IMR-90 (cell line): ENCODE results near the gene KRTAP9-4. TPM values are rescaled to one million over a fixed set of nuclear protein-coding genes. Genes with fewer than 3 reads are reported as not detected.
A peak's percentile ranks its signal among the peaks of the same experiment; 100 is the strongest.

Experiments
- ATAC-seq: fragments of 200-7000 bp; cut with Tn5 transposase; 2 replicates; pipeline ENCODE4 v1.9.1; 2020; ENCODE audit warnings: low read depth, mild to moderate bottlenecking, moderate library complexity
- BruUV-seq: library from RNA; stranded (reverse); fragments of 400-500 nt; replicated peaks from 2 replicates; lab custom pipeline; 2021; lab: Mats Ljungman, UMichigan
- CTCF ChIA-PET: fragments of 300-600 bp; formaldehyde crosslinking; extraction: SDS; loops from one replicate; lab custom pipeline; 2021; ENCODE audit warnings: antibody characterized with exemption; lab: Yijun Ruan, JAX
- POLR2A ChIA-PET: fragments of 300-600 bp; sonication (Branson Sonifier 250); formaldehyde crosslinking; loops from one replicate; lab custom pipeline; 2022; ENCODE audit warnings: antibody characterized with exemption; ENCODE audit not compliant: unreplicated experiment; lab: Charles Lee
- DNase-seq: peaks from one replicate; pipeline ENCODE4 v3.0.0; 2013
- H2AFZ ChIP-seq: replicated peaks from 2 replicates; pipeline ENCODE3; 2013; ENCODE audit warnings: low read length, mild to moderate bottlenecking; ENCODE audit not compliant: poor library complexity
- H2AK5ac ChIP-seq: 2 replicates; pipeline ENCODE4 v1.6.1; 2013; ENCODE audit warnings: low read depth, low read length, inconsistent platforms
- H2AK9ac ChIP-seq: replicated peaks from 2 replicates; pipeline ENCODE3; 2013; ENCODE audit warnings: mild to moderate bottlenecking, low read depth, low read length, moderate library complexity; ENCODE audit not compliant: poor library complexity
- H2BK120ac ChIP-seq: 2 replicates; pipeline ENCODE4 v1.6.1; 2013; ENCODE audit warnings: low read depth, low read length, inconsistent platforms
- H2BK15ac ChIP-seq: 3 replicates; pipeline ENCODE4 v1.6.1; 2013; ENCODE audit warnings: low read depth, low read length, inconsistent platforms
- H2BK20ac ChIP-seq: 2 replicates; pipeline ENCODE4 v1.6.1; 2013; ENCODE audit warnings: low read depth, mild to moderate bottlenecking, inconsistent platforms, low read length, moderate library complexity
- H2BK5ac ChIP-seq: 2 replicates; pipeline ENCODE4 v1.6.1; 2013; ENCODE audit warnings: mild to moderate bottlenecking, low read depth, low read length, inconsistent platforms; ENCODE audit not compliant: poor library complexity, severe bottlenecking
- H3K14ac ChIP-seq: replicated peaks from 2 replicates; pipeline ENCODE4 v1.6.1; 2013; ENCODE audit warnings: low read depth, low read length, inconsistent platforms
- H3K18ac ChIP-seq: 2 replicates; pipeline ENCODE4 v1.6.1; 2013; ENCODE audit warnings: low read depth, low read length, control low read depth
- H3K23ac ChIP-seq: 2 replicates; pipeline ENCODE4 v1.6.1; 2013; ENCODE audit warnings: low read depth, low read length, inconsistent platforms
- H3K27ac ChIP-seq: 2 replicates; pipeline ENCODE4 v1.5.1; 2013; ENCODE audit warnings: mild to moderate bottlenecking, control low read depth, low read length; ENCODE audit not compliant: insufficient read depth
- H3K27me3 ChIP-seq: 2 replicates; pipeline ENCODE4 v1.6.1; 2013; ENCODE audit warnings: low read length; ENCODE audit not compliant: control insufficient read depth, insufficient read depth
- H3K36me3 ChIP-seq: 2 replicates; pipeline ENCODE4 v1.6.1; 2013; ENCODE audit warnings: low read length, mixed read lengths; ENCODE audit not compliant: control insufficient read depth, insufficient read depth
- H3K4ac ChIP-seq: 2 replicates; pipeline ENCODE4 v1.6.1; 2013; ENCODE audit warnings: low read depth, low read length, inconsistent platforms
- H3K4me1 ChIP-seq: 2 replicates; pipeline ENCODE4 v1.6.1; 2013; ENCODE audit warnings: low read length, mixed read lengths; ENCODE audit not compliant: control insufficient read depth, insufficient read depth
- H3K4me2 ChIP-seq: 2 replicates; pipeline ENCODE4 v1.6.1; 2013; ENCODE audit warnings: low read depth, mild to moderate bottlenecking, control low read depth, low read length, moderate library complexity
- H3K4me3 ChIP-seq: 2 replicates; pipeline ENCODE4 v1.5.1; 2013; ENCODE audit warnings: low read depth, mild to moderate bottlenecking, control low read depth, low read length, moderate library complexity; ENCODE audit not compliant: insufficient read depth
- H3K56ac ChIP-seq: 2 replicates; pipeline ENCODE4 v1.6.1; 2013; ENCODE audit warnings: low read length, inconsistent platforms; ENCODE audit not compliant: insufficient read depth; ENCODE audit errors: extremely low read depth
- H3K79me1 ChIP-seq, 2 experiments: 2 replicates each; pipeline ENCODE4 v1.6.1; 2013; ENCODE audit warnings: low read length in 2 of 2, inconsistent platforms in 1 of 2, low read depth in 1 of 2
- H3K9ac ChIP-seq: 2 replicates; pipeline ENCODE4 v1.6.1; 2013; ENCODE audit warnings: low read depth, low read length, control low read depth
- H3K9me1 ChIP-seq: 2 replicates; pipeline ENCODE4 v1.6.1; 2013; ENCODE audit warnings: low read length, inconsistent platforms; ENCODE audit not compliant: insufficient read depth
- H3K9me3 ChIP-seq: 2 replicates; pipeline ENCODE4 v1.6.1; 2013; ENCODE audit warnings: low read length; ENCODE audit not compliant: control insufficient read depth, insufficient read depth
- H4K20me1 ChIP-seq: 2 replicates; pipeline ENCODE4 v1.6.1; 2013; ENCODE audit warnings: low read length, inconsistent platforms; ENCODE audit not compliant: insufficient read depth
- H4K5ac ChIP-seq: 2 replicates; pipeline ENCODE4 v1.6.1; 2013; ENCODE audit warnings: mild to moderate bottlenecking, low read depth, low read length, control low read depth
- H4K8ac ChIP-seq, 2 experiments: 2 replicates each; pipeline ENCODE4 v1.6.1; 2013; ENCODE audit warnings: low read depth in 2 of 2, low read length in 2 of 2, control low read depth in 1 of 2, inconsistent platforms in 1 of 2
- H4K91ac ChIP-seq: 2 replicates; pipeline ENCODE4 v1.6.1; 2013; ENCODE audit warnings: low read depth, low read length, inconsistent platforms; ENCODE audit not compliant: insufficient read depth
- BHLHE40 ChIP-seq: fragments of 150-350 bp; IDR thresholded peaks from 2 replicates; pipeline ENCODE4 v1.6.1; 2016; ENCODE audit warnings: mild to moderate bottlenecking, low read depth, low read length
- CHD1 ChIP-seq: IDR thresholded peaks from 2 replicates; pipeline ENCODE4 v1.6.1; 2012; ENCODE audit warnings: low read depth, low read length, improper control_type of control experiment
- NFE2L2 ChIP-seq: fragments of 150-350 bp; IDR thresholded peaks from 2 replicates; pipeline ENCODE4 v1.6.1; 2016; ENCODE audit warnings: low read depth, mild to moderate bottlenecking, low read length
- USF2 ChIP-seq: fragments of 150-350 bp; IDR thresholded peaks from 2 replicates; pipeline ENCODE4 v1.6.1; 2017; ENCODE audit warnings: mild to moderate bottlenecking, antibody characterized with exemption, low read length, low read depth
- WGBS, 2 experiments: methylation state at CpG; one replicate each; pipeline versions ENCODE4 v1.1.5 to v1.1.7; 2013; ENCODE audit warnings: missing lambda C conversion rate in 2 of 2; ENCODE audit not compliant: insufficient read length in 1 of 2; ENCODE audit errors: extremely low coverage in 2 of 2; 5-methylcytosine and 5-hydroxymethylcytosine counted together
- dilution Hi-C: fragments of 300-500 bp; cut with HindIII; formaldehyde crosslinking; loops from one replicate; pipeline ENCODE4 v1.14.3; 2018; ENCODE audit warnings: low sequenced_read_pairs; ENCODE audit not compliant: unreplicated experiment
- in situ Hi-C: fragments of 300-500 bp; cut with MboI; formaldehyde crosslinking; loops from 3 replicates; pipeline ENCODE4 v1.14.3; 2019; ENCODE audit warnings: low sequenced_read_pairs, inconsistent platforms, mixed read lengths
- intact Hi-C: fragments of 100-400 bp; cut with micrococcal nuclease; formaldehyde crosslinking; loops from 2 replicates; pipeline ENCODE4 v1.10.0; 2022
- polyA plus RNA-seq, 3 experiments: library from polyadenylated mRNA; depleted of rRNA; stranded (reverse); fragments of >200 nt; gene quantifications; 2 replicates each; pipeline ENCODE4 v1.2.3, GENCODE V29; 2012; ENCODE audit warnings: low replicate concordance in 1 of 3
- total RNA-seq: library from RNA; depleted of rRNA; stranded (reverse); fragments of >200 nt; gene quantifications from 2 replicates; pipeline ENCODE4 v1.2.3, GENCODE V29; 2012

The KRTAP9-4 gene
- total and polyA plus RNA-seq, 2 of the 4 experiments (the other 2 are of a cell fraction): not detected

DNA sequence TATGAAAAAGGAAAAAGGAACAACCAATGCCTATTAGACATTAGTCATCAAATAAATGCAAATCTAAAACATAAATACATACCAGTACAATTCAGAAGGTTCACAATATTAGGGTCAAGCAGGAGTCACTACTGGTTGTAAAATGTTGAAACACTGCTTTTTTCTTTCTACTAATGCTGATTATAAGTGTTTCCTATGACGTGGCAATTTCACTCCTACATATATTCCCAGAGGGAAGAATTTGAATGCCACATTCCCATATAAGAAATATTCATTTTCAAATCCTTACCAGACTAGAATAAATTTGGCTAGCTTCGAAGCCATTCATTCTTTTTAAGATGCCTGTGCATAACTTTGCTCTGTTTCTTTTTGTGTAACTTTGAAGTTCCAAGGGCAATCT is 25.7 kb upstream of the KRTAP9-4 start:
- H3K18ac ChIP-seq: no peak overlapping the region
- ATAC-seq (no peak), DNase-seq (peak; percentile 35)
- POLR2A ChIA-PET: no interaction called here
- no peak overlapping the region for H4K91ac ChIP-seq
- no peak overlapping the region for H3K27ac ChIP-seq
- no peak overlapping the region for H3K23ac ChIP-seq
- intact Hi-C loops: no loop called here
- no peak overlapping the region for H2BK5ac ChIP-seq
- H2BK15ac ChIP-seq: no peak overlapping the region
- H3K4me3 ChIP-seq: no peak overlapping the region
- H3K9ac ChIP-seq: no peak overlapping the region
- H2AFZ ChIP-seq: no peak overlapping the region
- H2BK120ac ChIP-seq: no peak overlapping the region
- no peaks in the 10 kb centered on the region for H3K79me1 ChIP-seq
- CTCF ChIA-PET: no interaction called here
- H4K8ac ChIP-seq: no peak overlapping the region
- in situ Hi-C loops: no loop called here
- H3K14ac ChIP-seq: no peak overlapping the region
- H3K4ac ChIP-seq: no peak overlapping the region
- dilution Hi-C loops: no loop called here
- no peak overlapping the region for H2AK5ac ChIP-seq
- no peaks in the 10 kb centered on the region for H3K36me3 ChIP-seq
- H3K27me3 ChIP-seq: peaks cover 4% of the 10 kb centered on the region; the same call in 1 of the 2 replicates
- H4K5ac ChIP-seq: no peak overlapping the region
- no CpG with 5 or more reads among the region's 2 CpGs for WGBS, 2 experiments
- no peak overlapping the region for H2BK20ac ChIP-seq
- H3K9me3 ChIP-seq: no peaks in the 10 kb centered on the region
- no peaks in the 10 kb centered on the region for H3K4me1 ChIP-seq
- H3K9me1 ChIP-seq: no peaks in the 10 kb centered on the region; the same call in 1 of the 2 replicates
- H4K20me1 ChIP-seq: no peaks in the 10 kb centered on the region
- no peak for TF ChIP-seq CHD1
- no peak for TF ChIP-seq USF2
- 0 out of 2 replicates have a peak, but pooled peaks have one; percentile 14 for TF ChIP-seq NFE2L2
- TF ChIP-seq BHLHE40: no peak
- H2AK9ac ChIP-seq: no peak overlapping the region
- no peak overlapping the region for H3K56ac ChIP-seq
- H3K4me2 ChIP-seq: no peak overlapping the region
- BruUV-seq: no TSS peak
